ENCODE data around the gene AOPEP.

The AOPEP gene

DNA sequence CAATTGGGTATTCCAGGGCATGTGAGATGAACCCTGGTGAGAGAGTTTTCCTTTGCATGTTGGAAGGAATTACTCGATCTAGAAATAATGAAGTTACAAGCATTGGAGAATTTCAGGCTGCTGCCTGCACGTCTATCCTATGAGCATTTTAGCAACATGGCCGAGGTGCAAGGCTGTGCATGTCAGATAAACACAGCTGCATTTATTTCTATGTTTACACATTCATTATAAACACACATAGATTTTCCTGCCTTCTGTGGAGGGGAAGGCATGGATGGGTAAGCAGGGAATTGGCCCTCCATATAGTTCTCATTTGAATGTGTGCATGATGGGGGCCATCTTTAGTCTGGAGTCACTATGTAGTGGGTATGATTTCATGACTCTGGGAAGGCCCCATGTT, 42.3 kb downstream of the AOPEP start:
- DNase-seq = no peak

DNA sequence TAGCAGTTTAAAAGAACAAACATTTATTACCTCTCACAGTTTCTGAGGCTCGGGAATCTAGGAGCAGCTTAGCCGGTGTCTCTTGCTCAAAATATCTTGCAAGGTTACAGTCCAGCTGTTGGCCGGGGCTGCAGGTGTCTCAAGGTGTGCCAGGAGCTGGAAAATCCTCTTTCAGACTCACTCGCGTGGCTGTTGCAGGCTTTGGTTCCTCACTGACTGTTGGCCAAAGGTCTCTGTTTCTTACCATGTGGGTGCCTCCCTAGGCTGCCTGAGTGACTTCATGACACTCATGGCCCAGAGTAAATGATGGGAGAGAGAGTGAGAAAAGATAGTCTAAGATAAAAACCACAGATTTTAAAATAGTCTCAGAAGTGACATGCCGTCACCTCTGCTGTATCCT, 43.8 kb downstream of the AOPEP start:
- no peak for DNase-seq

DNA sequence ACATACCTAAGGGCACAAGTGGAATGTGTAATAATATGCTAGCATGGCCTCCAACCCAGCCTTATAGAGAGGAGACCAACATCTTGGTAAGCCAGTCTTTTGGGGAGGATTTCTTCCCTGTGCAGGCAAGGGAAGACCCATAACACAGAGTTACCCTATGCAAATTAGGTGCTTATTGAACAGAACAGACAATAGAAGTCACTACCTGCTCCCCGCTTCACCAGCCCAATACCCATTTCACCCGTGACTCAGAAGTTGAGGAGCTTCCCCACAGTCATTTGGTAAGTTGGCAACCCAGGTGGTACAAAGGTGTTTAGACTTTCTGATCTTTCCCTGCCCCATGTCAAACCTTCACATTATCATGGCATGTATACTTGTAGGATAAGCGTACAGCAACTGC, 44.6 kb downstream of the AOPEP start:
- DNase-seq = no peak

DNA sequence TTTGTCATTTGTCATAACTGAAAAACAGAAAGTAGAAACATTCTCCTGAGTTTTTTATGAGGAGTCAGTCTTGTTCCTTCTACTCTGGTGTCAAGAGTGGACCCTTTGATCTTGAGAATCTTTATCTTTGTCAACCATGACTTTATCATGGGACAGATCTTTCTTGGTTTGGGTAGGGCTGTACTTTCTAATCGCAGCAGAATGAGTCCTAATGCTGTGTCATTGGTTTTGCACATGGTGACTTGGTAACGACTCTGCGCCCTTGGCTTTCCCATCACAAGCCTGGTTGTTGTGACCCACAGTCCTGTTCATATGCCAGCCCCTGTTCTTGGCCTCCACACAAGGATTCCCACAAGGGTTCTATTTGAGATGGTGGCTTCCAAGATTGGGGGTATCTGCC, 45.6 kb downstream of the AOPEP start:
- DNase-seq = no peak

DNA sequence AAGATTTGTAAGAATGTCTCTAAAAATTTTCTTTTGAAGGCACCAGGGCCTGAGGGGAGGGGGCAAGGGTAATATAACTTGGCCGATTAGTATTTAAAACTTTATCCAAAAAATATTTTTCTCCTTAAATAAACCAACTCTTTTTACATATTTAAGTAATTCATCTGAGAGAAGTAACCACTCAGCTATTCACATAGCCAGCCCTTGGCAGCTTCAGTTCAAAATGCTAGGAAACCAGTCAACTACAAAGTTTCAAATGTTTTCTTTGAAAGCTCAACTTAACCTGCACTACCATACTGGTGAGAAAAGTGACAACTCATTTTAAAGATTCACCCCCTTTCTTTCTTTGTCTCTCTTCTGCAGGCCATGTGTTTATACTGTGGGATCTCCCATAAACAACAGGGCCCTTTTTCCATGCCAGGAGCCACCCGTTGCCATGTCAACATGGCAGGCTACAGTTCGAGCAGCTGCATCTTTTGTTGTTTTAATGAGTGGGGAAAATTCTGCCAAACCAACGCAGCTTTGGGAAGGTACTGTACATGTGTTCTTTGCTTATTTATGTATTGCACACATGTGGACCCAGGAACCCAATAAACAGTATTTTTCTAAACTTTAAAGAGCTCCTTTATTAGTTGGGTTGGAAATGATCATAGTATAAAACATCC, 46.3 kb downstream of the AOPEP start:
- DNase-seq = no peak

DNA sequence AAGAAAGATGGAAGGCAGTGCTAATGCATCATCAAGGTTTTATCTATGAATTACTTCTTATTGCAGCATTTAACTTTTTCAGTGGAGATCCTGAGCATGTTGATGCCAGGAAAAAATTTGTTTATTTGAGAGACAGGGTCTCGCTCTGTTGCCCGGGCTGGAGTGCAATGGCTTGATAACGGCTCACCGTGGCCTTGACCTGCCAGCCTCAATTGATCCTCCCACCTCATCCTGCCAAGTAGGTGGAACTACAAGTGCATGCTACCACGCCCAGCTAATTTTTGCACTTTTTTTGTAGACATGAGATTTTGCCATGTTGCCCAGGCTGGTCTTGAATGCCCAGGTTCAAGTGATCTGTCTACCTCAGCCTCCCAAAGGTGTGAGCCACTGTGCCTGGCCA, 47.2 kb downstream of the AOPEP start:
- no peak for DNase-seq

DNA sequence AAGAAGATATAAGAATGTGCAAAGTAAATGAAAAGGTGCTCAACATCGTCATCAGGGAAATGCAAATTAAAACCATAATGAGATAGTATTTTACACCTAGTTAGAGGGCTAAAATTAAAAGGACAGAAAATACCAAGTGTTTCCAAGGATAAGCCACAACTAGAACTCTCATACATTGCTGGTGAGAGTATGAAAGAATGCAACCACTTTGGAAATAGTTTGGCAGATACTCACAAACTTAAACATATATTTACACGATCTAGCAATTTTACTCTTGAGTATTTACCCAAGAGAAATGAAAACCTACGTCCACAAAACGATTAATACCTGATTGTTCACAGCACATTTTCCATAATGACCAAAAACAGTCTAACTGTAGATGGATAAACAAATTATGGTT, 51.5 kb downstream of the AOPEP start:
- no peak for DNase-seq

DNA sequence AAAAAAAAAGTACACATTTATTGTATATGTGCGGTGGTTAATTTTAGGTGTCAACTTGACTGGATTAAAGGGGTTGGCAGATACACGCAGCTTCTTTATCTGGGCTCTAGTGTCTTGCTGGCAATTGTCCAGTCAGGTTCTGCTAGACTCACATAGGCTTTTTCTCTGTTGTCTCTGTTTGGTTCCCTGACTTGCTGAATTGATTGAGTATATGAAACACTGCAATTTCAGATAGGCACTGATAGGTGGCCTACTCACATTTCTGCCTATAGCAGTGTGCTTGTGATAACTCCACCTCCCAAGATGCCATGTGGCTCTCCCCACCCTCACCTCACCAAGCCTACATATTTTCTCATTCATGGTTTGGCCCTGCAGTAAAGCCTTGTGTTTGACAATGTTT, 52.5 kb downstream of the AOPEP start:
- DNase-seq = no peak

DNA sequence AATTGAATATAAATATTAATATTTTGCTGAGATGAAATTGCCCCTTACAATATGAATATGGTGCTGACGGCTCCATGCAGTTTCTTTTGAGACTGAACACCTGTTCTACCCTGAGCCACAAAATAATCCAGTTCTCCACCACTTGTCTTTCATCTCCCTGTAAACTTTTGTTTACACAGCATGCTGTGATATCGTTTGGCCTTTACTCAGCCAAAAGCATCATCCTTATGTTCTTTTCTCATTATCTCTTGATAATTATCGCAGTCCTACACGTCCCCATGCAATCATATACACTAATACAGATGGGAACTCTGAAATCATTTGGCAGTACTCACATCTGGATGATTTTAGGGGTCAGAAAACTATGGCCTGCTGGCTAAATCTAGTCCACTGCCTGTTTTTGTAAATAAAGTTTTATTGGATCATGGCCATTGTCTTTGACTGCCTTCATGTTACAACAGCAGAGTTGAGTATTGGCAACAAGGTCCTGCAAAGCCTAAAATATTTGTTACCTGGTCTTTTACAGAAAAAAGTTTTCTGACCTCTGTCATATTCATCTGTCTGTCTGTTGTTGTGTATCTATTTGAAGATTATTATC, 53.3 kb downstream of the AOPEP start:
- no peak for DNase-seq

DNA sequence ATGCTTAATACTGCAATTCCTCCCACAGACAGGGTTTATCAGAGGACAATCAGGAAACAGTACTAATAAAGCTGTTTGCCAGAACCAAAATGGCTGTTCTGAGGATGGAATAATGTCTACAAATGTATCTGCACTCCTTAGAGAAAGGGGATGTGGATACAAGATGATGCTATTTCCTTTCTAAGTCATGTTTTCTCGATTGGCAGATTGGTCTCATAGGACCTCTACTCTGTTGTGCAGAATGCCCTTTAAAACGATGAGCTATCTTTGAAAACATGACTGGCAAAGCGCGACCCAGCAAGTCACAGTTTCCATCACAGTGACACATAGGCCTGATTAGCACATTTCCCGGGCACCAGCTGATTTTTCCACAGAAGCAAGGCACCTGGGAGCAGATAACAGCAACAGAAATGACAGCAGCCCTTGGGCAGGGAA, 54.0 kb downstream of the AOPEP start:
- peak; percentile 19 to 29 for DNase-seq

DNA sequence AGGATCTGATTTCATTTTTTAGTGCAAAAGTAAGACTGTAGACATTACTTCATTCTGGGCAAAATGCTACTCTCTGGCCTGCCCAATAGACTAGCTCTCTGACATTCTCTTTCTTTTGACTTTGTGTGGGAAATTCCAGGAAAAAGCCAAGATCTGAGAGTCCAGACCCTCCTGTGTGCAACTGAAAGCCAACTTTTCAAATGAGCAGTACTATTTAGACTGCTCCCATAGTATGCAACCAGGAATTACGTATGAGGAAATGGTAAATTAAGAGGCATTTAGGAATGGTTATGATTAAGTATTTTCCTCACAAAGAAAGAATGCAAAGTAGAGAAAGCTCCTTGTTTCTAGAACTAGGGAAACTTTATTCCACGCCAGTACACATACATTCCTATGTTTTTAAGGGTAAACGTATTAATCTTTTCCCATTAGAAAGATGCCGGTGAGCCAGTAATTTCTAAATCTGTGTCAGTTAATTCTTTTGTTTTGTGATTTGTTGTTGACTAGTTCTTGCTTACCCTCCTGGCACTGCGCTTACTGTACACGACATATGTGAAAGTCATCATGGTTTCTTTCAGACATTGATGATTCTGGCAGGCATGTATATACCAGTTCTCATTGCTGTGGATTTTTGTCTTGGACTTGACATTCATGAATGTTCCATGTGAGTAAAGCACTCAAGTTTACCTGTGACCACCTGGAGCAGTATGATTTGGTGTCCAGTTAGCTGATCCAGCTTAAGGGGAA, 56.0 kb downstream of the AOPEP start:
- DNase-seq = no peak

DNA sequence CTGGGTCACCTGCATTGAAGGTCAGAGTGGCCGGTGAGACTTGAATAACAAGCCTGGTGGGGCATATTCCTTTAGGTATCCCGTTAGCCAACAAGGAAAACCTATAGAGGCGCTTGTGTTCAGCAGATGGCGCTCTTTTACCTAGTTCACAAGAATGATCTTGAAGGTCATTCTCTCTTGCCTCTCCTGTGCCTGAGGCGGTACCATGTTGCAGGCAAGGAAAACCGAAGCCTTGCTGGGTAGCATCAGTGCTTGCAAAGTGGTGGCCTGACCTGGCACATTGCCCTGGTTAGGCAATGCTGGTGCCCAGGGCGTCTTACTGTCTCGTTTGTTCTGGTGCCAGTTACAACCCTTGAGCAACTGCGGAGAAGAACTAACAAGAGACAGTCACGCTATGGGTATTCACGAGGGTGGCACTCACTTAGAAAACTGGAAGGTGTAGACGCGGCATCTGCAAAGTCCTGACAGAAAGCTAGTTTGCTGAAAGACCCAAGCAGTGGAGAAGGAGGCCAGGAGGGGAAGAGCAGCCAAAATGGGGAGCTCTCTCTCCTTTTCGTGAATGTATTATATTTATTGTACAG, 56.7 kb downstream of the AOPEP start:
- peak; percentile 32 to 40 for DNase-seq

DNA sequence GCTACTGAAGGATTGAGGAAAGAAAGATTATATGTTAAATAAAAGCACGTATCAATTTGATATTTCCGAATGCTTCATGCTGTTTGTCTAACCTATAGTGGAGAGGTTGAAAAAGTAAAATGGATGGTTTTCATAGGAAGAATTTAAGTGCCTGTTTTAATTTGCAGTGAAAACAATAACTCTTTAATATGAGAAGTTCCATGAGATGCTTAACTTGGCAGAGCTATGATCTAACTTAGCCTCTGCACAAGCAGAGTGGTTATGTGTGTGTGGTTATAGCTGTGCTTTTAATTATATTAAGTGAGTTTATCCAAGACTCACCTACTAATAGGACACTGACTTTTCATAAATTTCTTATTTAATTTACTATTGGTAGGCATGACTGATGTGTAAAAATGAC, 57.4 kb downstream of the AOPEP start:
- DNase-seq = no peak

DNA sequence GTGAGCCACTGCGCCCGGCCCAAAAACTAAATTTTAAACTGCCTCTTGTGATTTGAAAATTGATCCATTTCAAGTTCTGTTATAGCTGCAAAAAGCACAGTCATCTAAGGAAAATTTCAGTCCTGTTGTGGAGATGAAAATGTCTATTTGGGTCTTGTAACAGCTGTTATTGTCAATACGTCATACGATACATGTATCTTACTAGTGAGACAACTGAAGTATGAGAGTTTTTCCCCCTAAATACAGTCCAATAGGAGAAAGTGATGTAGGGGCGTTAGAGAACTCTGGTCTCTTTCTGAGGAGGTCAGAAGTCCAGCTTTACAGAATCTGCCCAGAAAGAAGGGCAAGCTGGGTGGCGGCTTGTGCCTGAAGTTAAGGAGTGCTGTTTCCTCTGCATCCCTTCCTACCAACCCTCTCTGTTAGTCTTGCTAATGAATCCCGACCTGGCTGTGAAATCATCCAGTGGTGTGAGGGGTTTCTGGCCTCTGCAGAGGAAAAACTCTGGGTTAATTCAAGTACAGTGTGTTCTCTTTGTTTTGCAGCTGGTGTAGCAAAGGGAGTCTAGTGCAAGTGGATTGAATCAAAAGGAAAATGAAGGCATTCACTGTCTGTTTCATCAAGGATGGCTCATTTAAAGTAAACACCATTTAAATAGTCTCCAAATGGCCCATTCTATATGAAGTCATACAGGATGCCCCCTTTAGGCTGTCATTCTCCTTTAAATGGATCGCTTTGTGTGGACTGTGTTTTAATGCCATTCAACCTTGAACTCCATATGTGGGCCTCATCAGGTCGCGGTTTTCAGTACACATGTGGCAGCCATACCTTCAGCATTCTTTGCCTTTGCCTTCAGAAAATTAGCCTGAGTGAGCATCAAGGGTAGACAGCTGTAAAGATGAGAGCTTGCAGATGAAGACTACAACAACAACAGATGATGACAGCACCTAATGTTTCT, 59.0 kb downstream of the AOPEP start:
- DNase-seq = no peak

DNA sequence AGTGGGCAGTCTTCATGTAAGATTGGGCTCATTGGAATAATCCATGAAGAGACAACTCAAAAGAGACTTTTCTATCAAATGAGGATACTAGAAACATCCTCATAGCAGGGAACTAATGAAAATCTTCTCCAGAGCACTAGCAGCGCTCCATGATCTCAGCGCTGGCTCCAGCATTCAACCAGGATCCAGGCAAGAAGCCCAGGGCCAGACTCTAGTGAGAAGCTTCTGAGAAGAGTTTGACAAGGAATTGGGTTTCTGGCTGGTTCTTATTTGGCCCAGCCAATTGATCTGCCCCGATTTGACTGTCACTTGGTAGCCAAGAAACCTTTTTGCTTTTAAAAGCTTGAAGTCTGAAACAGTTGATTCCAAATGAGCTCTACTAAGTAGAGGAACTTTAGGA, 60.1 kb downstream of the AOPEP start:
- DNase-seq = no peak

DNA sequence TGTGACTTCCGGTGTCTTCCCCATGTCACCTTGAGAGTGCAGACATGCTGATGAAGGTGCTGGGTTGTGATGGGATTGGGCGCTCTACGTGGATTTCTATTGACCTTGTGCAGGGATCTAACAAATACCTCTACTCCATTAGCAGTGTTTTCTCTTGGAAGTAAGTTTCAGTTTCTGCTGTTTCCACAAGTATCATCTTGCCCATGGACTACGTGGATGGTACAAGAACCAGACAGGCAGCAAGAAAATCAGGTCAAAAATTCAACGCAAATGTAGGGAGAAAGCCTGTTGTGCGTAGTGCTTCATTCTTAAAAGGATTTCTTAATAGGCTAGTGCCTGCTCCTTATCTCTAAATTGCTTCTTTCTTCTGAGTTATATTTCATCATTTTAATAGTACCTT, 60.8 kb downstream of the AOPEP start:
- DNase-seq = no peak

DNA sequence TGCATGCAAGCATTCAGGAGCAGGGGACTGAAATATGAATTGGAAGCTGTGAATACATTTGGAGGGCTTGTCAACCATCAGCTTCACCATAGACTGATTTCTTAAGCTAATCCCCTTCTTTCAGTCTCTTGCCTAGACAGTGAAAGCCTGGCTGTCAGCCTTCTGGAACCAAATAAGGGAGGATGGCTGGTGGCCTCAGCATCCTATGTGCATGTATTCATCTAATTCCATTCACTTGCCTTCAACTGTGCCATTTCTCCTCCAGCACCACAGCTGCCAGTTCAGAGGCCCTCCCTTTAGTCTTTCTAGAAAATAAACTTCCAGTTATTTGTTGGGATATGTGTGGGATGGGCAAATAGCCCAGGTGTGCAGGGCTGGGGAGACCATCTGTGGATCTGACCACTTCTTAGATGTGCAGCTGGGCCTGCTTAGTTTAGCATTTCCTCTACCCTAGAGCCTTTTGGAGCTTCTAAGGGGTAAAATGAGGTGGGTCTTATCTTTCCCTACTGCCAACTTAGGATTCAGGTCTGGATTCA, 62.1 kb downstream of the AOPEP start:
- no peak for DNase-seq

DNA sequence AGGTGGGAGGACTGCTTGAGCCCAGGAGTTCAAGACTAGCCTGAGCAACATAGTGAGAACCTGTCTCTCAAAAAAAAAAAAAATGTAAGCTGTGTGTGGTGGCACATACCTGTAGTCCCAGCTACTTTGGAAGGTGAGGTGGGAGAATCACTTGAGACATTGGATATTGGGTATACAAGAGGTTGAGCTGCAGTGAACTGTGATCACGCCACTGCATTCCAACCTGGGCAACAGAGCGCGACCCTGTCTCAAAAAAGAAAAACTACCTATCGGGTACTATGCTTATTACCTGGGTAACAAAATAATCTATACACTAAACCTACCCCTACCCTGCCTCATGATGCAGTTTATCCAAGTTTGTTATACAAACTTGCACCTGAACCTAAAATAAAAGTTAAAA, 64.9 kb downstream of the AOPEP start:
- no peak for DNase-seq

DNA sequence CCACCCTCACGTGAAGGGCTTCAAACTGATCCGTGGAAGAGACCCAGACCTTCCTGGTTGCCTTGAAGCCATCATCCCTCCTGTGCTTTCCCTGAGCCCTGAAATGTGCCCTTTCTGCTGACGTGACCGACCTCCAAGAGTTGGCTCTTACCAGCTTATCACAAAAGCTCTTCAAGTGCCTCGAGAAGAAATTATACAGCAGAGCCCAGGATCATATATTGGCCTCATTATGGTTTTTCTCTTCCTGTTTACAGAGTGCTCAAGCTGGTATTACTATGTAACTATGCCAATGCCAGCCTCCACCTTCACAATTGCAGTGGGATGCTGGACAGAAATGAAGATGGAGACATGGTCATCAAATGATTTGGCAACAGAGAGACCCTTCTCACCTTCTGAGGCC, 66.0 kb downstream of the AOPEP start:
- no peak for DNase-seq

DNA sequence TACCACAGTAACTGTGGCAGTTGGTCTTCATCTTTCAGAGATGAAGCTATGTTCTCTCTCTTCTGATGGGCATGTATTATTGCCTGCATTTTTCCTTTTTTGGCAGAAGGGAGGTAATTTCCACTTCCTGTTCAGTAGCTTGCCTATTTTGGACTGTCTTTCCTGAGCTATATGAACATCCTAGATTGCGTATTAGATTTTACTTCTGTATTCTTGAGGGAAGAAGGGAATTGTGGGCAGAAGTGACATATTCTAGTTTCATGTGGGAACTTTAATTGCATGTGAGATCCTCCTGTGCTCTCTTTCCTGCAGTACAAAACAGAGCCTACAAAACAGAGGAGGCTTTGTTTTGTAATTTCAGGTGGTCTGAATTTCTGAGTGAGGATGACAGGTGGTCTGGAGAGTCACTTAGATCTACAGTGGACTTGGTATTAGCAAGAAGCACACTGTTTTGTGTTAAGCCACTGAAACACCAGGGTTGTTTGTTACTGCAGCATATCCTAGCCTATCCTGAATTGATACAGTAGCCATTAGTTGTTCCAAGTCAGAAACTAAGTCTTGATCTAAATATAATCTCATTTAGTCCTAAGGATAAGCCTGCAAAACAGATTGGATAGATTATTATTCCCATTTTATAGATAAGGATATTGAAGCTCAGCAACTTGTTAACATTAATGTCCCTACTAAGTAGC, 68.1 kb downstream of the AOPEP start:
- no peak for DNase-seq

DNA sequence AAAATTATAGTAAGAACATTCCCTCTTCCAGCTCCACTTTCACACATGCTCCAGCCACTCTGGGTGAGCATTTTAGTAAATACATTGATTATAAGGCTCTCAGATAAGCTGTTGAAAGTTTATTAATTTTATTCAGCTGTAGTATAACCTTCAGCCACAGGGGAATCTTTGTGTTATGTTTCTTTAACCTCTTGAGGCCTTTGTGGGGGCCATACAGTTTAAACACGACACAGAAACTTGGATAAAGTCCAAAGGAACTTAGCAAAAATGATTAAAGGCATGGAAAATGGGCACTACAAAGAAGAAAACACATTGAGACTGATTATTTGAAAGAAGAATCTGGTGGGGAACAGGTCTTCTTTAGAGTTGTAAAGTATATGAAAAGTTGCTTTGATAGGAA, 70.2 kb downstream of the AOPEP start:
- no peak for DNase-seq

DNA sequence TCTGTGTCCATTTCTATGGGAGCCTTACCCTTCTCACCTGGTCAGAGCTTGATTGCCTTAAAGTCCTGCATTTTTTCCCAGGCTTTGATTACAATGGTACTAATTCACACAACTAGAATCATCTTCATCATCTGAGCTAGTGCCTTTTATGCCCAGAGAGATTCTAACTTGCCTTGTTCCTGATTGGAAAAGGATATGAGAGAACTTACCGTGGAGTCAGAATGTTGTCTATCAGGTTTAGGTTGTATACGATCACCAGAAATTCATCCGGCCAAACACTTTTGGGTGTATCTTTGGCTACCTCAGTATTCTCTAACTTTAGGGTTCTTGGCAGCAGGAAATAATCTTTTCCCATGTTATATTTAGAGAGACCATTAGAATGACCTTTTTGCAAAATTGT, 71.7 kb downstream of the AOPEP start:
- DNase-seq = no peak
